CD4-positive, alpha-beta T cell treated with Interferon gamma for 1 hour (primary cell): ENCODE data around the gene CIB4.

Experiments used
- DNase-seq: peaks from one replicate; pipeline ENCODE4 v3.0.0-alpha.2; 2020

Gene CIB4

GRCh38 chr2:26619521-26619951 is 21.6 kb downstream of the CIB4 start:
- DNase-seq: no peak

DNA sequence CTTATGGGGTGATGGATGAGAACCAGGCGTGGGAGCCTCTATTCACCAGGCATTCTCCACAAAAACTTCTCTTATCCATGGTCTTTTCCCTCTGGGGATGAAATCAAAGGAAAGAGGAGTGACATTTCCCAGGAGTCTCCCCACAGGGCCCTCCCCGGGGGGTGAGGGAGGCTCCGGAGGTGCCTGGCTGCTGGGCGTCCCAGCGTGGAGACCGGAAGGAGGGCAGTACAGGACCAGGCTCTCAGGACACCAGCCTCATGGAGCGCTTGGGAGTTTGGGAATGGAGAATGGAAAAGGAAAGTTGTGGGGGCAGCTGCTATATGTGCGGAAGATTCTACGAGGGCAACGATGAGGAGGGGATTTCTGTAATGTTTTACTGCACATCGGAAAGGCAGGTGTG is 22.1 kb downstream of the CIB4 start:
- no peak for DNase-seq

GRCh38 chr2:26618611-26619010 is 22.6 kb downstream of the CIB4 start:
- DNase-seq: no peak

- no peak for DNase-seq
Measured at GRCh38 chr2:26617588-26618083, 23.5 kb downstream of the CIB4 start.

- DNase-seq: no peak
Measured at GRCh38 chr2:26616706-26617587, 24.2 kb downstream of the CIB4 start.

DNA sequence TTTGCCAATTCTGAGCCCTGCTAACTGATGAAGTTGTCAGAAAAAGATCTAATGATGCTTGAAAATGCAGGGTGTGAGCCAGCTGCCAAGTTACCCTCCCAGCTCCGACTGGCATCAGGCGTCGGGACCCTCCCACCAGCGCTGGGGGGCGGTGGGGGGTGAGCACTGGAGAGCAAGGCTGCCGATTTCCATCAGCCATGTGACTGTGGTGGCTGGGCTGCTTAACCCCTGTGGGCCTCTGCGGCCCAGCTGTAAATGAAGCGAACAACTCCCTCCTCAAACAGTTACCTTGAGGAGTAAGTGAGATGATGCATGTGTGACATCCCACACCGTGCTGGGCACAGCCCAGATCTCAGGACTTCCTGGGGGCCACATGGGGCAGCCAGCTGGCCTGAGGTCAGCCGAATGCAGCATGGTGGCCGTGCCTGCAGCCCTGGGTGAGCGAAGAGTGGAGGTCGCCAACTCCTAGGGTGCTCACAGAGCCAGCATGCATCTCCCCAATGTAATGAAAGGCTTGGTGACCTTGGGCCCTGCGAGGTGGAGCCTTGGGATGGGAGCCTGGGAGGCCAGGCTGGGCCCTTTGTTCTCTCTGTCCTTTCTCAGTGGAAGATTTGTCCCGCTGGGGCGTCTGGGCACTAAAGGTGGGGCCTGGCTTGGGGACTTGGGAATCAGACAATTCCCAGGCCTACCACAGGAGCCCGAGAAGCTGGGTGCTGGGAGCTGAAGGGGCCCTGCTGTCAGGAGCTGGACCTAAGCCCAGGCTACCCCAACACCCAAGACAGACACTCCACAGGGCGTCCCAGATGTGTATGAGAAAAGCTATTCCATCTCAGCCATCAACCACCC is 25.1 kb downstream of the CIB4 start:
- no peak for DNase-seq

DNA sequence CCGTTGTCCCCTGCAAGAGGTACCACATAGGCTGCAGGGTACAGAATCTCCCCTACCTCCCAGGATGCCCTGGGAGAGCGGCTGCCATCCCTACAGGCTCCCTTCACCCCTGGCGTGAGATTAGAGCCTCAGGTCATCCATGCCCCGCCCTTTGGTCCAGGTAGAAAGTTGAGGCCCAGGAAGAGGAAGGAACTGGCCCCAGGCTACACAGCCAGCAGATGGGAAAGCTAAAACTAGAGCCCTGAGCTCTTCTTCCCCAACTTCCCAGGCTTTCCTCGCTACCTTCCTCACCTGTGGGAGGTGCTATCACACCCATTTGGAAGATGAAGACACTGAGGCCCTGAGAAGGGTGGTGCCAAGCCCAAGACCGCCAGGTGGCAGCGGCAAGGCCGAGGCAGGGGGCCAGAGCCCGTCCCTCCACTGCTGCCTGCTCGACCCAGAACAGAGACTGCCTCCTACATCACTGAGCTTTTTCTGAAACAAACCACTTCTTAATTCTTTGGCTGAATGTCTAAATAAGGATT is 25.8 kb downstream of the CIB4 start:
- DNase-seq: no peak

DNA sequence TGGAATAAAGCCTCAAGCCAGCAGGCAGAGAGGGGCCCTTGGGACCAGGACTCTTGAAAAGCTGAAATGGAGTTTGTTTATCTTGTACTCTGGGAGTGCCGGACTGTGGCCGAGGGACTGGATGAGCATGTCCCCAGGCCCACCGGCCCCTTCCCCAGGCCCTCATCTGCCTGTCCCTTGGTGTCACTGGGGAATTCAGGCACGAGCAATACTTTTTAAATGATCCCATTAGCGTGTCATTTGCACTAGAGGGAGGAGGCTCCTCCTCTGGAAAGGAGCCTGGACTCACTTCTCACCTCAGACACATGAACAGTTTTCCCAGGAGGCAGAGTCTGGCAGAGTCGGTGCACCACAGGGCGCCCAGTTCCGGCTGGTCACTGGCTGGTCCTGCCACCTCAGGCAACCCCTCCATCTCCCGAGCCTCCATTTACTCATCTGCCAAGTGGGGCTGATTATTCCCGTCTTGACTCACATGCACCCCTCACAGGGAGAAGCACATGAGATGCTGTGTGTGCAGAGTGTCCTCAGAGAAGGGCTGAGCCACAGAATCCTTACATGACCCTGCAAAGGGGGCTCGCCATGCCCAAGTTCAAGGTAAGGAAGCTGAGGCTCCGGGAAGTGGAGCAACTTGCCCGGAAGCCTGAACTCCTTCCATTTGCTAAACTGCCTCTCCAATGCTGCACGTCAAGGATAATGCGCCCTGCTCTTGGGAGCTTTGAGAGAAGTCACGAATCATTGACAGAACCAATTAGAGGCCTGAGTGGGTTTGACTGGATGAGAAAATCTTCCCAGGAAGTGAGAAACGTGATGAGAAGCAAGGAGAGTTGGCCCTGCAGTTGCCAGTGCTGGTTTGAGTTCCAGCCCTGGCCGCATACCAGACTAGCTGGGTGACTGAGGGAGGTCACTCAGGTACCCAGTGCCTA is 26.7 kb downstream of the CIB4 start:
- DNase-seq: no peak

DNA sequence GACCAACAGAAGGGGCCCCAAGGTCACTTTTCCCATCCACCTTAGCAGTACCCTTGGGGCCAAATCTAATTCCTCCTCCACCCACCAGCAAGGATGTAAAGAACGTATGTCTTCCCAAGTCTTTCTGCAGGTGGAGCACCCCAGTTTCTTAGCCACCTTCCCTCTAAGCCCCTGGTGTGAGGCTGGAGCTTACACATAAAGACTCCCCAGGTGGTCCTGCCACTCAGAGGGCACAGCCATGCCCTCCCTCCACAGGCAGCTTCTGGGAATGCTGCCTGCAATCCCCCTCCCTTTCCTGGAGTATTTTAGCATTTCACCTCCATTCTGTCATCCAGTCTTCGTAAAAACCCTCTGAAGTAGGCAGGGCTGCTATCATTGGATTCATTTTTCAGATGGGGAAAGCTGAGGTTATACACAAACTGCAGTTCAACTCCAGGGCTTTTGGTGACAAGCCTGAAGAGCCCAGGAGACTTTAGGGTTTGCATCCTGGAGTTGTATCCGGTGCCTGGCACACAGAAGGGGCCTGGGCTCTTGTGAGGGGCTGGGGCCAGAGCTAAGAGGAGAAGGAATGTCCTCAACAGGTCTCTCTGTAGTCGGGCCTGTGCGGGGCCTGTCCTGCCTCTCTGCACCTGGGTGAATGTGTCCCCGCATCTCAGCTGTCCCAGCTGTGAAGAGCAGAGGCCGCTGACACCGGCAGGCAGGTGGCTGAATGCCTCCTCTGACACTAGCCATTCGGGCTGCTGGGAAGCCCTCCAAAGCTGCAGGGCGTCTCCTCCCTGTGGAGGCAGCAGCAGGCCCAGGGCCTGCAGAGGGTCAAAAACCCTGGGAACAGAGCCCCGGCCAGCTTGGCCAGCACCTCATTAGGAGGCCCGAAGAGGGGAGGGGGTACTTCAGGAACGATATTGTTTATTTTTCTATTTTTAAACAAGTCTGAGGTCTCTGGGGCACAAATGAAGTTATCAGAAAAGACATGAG is 27.6 kb downstream of the CIB4 start:
- DNase-seq: no peak

- no peak for DNase-seq
Measured at GRCh38 chr2:26612522-26613240, 28.5 kb downstream of the CIB4 start.

- no peak for DNase-seq
Measured at GRCh38 chr2:26612034-26612433, 29.1 kb downstream of the CIB4 start.

DNA sequence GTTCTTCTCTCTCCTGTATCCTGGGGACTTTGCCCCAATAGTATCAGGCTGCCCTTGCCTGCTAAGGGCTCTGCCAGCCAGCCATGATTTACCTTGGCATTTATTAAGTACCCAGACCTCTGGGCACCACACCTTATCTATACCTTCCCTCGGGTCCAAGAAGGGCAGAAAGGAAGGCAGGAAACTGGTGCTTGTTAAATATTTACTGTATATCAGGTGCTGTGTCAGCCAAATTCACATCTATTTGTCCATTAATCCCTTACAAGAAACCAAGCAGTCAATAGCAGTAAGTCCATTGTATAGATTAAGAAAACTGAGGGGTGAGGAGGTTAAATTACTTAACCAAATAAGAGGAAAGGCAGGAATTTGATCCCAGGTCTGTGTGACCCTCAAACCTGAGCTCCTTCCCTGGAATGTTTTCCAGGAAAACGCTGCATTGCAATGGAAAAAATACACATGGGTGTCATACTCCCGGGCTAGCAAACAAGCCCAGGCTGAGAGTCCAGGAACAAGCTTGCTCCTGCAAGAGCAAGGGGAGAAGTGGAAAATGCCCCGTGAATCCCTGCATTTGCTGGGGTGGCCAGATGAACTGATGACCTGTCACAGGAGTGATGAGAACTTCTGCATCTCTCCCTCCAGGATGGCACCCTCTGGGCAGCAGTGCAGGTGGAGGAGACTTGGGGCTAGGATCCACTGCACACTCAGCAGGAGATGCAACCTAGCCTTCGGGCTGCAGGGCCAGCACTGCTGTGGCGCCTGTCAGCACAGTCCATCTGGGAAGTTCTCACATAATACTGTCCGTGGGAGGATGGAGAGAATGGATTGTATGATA is 30.4 kb downstream of the CIB4 start:
- DNase-seq: no peak

GRCh38 chr2:26609839-26610277 is 31.3 kb downstream of the CIB4 start:
- no peak for DNase-seq

DNA sequence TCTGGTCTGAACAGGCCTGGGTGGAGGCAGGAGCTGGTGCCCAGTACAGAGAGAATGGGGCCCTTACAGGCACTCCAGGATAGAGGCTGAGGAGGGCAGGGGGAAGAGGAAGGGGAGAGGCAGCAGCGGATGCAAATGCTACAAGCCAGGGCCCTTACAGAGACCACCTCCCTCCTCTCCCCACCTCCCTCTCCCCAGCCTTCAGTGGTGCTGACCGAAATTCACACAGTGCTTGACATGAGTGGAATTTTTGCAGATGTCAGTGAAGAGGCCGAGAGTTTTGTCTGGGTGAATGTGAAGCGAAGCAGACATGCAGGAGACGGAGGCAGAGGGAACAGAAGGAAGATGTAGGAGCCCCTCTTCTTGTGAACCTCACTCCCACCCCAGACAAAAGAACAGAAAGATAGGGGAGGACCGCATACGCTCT is 31.9 kb downstream of the CIB4 start:
- DNase-seq: no peak

GRCh38 chr2:26608557-26608956 is 32.6 kb downstream of the CIB4 start:
- DNase-seq: no peak

- DNase-seq: no peak
Measured at GRCh38 chr2:26607698-26608097, 33.5 kb downstream of the CIB4 start.

- DNase-seq: no peak
Measured at GRCh38 chr2:26606847-26607190, 34.3 kb downstream of the CIB4 start.

- no peak for DNase-seq
Measured at GRCh38 chr2:26605999-26606846, 34.9 kb downstream of the CIB4 start.
